GM19023 (cell line): ENCODE measurements around the gene NINL.
"Not testable (repeated sequence)": the region's sequence is repeated elsewhere in the genome, so short reads cannot be mapped to it uniquely, and the experiment has no call there.

Experiments used
- ATAC-seq: cut with Tn5 transposase; IDR thresholded peaks from one replicate; pipeline ENCODE4 v1.9.1; 2021; ENCODE audit warnings: mild to moderate bottlenecking, moderate library complexity; ENCODE audit not compliant: unreplicated experiment

Gene NINL

DNA sequence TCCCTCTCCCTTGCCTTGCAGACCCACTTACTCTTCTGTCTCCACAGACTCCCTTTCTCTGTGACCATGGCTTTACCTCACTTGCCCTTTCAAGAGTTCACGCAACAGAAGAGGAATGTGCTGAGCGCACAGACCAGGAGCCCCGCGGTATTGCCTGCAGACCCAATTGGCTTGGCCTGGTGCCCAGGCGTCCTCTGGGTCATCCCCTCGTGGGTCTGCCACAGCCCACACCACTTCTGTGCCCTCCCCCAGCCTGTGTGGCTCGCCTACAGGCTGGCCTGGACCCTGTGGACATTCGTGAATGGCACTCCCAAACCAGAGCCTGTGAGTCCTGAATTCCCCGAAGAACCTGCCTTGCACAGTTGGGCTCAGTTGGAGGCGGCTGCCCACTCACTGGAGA lies 15.3 kb upstream of the NINL start:
- no peak for ATAC-seq

- no peak for ATAC-seq
These were observed 7.0 kb upstream of the NINL start for GRCh38 chr20:25592135-25592852.

DNA sequence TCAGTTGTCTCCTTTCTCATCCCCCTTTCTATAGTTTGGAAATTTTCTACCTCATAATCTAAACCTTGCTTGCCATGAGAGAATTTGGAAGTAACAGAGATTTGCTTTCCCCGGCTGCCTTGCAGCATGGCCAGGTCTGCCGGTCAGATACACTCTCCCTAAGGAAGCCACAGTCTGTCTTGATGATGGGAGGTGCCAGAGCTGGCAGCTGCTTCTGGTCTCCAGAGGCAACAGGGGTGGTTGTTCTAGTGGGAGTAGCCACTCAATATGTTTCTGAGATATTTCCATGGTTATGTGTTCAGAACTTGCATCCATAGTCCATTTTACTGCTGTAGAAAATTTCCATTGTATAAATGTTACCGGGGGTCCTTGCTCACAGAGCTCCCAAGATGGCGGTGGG lies 5.4 kb upstream of the NINL start:
- ATAC-seq: not testable (repeated sequence)

- no peak for ATAC-seq
These were observed 3.2 kb upstream of the NINL start for GRCh38 chr20:25588491-25588890.

GRCh38 chr20:25587536-25587935 lies 2.2 kb upstream of the NINL start:
- no peak for ATAC-seq

DNA sequence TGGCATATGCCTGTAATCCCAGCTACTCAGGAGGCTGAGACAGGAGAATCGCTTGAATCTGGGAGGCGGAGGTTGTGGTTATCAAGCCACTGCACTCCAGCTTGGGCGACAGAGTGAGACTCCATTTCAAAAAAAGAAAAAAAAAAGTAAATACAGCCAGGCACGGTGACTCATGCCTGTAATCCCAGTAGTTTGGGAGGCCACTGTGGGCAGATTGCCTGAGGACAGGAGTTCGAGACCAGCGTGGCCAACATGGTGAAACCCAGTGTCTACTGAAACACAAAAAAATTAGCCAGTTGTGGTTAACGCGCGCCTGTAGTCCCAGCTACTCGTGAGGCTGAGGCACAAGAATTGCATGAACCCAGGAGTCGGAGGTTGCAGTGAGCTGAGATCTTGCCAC lies 1.5 kb upstream of the NINL start:
- no peak for ATAC-seq

GRCh38 chr20:25583607-25584006 lies 1.7 kb downstream of the NINL start:
- ATAC-seq: not testable (repeated sequence)

GRCh38 chr20:25580711-25581110 lies 4.6 kb downstream of the NINL start:
- no peak for ATAC-seq

- no peak for ATAC-seq
These were observed 6.1 kb downstream of the NINL start for GRCh38 chr20:25579081-25579770.

DNA sequence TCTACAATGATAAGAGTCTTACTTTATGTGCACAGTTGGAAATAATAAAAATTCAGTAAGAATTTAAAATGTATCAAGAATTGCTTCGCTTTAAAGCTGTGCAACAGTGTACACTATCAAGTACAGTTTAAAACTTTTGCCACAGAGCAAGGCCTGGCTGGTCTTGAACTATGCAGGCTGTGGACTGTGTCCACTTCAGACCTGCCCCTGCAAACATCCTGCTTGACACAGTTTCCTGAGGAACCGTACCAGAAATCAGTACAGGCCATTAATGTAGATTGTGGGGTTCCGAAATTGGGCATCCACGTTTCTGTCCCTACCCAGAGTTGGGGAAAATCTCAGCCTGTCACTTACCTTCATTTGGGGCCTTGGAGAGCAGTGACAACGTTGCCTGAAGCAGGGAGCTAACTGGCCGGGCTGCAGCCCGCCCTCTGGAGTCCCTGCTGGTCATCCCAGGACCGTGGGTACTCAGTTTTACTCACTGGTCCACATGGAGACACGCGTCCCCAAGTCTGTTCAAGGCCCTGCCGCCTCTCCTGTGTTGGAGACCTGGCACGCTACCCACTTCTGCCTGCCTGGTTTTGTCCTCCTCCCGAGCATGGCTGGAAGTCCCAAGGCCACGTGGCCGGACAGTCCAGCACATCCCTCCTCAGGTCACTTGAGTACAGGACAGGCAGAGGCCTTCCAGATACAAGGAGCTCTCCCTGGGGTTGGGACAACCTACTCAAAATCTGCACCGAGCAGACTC lies 8.4 kb downstream of the NINL start:
- ATAC-seq: no peak

- ATAC-seq: no peak
These were observed 10.9 kb downstream of the NINL start for GRCh38 chr20:25574411-25574810.

DNA sequence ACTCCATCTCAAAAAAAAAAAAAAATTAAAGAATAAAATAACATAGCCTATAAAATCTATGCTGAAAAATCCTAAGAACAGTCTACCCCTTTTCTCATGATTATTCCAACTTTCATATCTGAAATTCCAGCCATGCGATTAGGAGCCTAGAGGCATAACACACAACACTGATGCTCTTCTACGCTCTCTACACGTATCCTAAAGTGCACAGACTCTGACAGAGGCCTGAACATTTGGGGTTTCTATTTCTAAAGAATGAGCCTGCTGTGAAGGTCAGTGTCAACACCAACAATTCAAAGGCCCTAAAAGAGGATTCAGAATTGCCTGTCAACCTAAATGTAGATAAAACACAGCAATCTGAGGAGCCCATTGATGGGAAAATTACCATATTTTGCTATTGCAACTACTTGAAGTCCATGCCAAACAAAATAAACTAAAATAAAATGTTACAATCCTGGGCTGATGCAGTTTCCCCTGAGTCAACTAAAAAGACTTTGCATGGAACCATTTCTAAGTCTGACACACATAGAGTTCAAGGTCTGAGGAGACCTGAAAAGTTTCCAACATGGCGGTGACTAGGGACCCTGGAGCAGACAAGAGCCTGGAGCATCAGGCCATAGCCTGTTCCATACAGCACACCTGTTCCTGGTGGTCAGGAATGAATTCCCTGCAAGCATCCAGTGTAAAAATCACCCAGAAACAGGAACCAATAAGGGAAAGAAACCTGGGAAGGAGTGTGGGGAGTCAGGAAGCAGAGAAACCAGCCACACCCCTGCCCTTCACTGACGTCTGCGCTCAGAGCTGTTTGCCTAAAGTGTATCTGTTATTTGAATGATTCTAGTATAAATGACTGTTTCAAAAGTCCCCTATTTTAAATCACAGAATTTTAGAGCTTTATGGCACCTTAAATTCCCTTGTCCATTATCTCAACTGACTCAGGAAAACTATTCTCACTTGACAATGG lies 11.8 kb downstream of the NINL start:
- ATAC-seq: no peak

GRCh38 chr20:25571817-25572216 lies 13.5 kb downstream of the NINL start:
- no peak for ATAC-seq

GRCh38 chr20:25571240-25571639 lies 14.1 kb downstream of the NINL start:
- no peak for ATAC-seq

GRCh38 chr20:25570148-25570530 lies 15.2 kb downstream of the NINL start:
- ATAC-seq: no peak

DNA sequence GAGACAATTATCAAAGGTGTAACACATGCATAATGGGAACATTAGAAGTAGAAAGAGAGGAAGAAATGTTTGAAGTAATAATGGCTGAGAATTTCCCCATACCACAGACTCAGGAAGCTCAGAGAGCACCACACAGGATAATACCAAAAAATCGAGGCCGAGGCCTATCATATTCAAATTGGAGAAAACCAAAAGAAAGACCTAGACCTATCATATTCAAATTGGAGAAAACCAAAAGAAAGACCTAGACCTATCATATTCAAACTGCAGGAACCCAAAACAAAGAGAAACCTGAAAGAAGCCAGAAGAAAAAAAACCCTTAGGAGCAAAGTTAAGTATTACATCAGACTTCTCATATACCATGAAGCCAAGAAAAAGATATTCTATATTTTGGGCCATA lies 18.0 kb downstream of the NINL start:
- ATAC-seq: no peak

- no peak for ATAC-seq
These were observed 18.5 kb downstream of the NINL start for GRCh38 chr20:25566821-25567220.

DNA sequence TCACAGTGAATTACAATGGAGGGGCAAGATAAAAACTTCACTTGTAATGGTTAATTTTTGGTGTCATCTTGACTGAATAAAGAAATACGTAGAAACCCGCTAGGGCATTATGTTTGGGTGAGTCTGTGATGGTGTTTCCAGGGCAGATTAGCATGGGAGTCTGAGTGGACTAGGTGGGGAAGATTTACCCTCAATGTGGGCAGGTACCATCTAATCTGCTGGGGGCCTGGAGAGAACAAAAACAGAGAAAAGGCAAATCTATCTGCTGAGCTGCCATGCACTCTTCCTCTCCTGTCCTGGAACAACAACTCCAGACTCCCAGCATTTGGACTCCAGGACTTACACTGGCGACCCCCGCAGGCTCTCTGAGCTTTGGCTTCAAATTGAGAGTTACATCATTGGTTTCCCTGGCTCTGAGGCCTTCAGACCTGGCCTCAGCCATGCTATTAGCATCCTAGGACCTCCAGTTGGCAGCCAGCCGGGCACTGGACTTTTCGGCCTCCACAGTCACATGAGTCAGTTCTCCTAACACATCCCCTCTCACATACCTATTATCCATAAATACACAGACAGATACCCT lies 19.7 kb downstream of the NINL start:
- no peak for ATAC-seq

GRCh38 chr20:25563876-25564275 lies 21.5 kb downstream of the NINL start:
- no peak for ATAC-seq

DNA sequence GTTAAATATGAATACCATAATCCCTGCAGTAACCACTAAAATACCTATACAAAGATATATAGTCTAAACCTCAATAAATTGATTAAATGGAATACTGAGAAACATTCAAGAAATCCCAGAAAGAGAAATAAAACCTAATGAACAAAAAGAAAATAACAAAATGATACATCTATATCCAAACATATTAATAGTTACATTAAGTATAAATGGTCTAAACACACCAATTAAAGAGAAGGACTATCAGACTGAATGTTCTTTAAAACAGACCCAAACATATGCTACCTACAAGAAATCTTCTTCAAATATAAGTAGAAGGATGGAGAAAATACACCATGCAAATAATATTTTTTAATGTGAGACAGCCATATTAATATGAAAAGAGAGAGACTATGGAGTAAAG lies 22.0 kb downstream of the NINL start:
- ATAC-seq: no peak
